B cell (primary cell): ENCODE measurements around the gene ATG7. TPM values are rescaled to one million over a fixed set of nuclear protein-coding genes. Genes with fewer than 3 reads are reported as not detected.

Experiments used
- ATAC-seq: fragments of 200-7000 bp; cut with Tn5 transposase; one replicate; pipeline ENCODE4 v1.10.0; 2021; ENCODE audit warnings: low read depth, mild to moderate bottlenecking, moderate number of reproducible peaks, moderate library complexity
- CTCF ChIA-PET: fragments of 350-600 bp; sonication (Branson Sonifier 250); formaldehyde crosslinking; loops from one replicate; lab custom pipeline; 2021; ENCODE audit warnings: antibody characterized with exemption, inconsistent platforms; lab: Charles Lee
- POLR2A ChIA-PET: fragments of 350-600 bp; sonication (Branson Sonifier 250); formaldehyde crosslinking; loops from one replicate; lab custom pipeline; 2021; ENCODE audit warnings: antibody characterized with exemption; lab: Charles Lee
- DNase-seq: peaks from one replicate; pipeline ENCODE4 v3.0.0; 2013
- H2AFZ ChIP-seq: 2 replicates; pipeline ENCODE4 v1.6.1; 2012; ENCODE audit warnings: mild to moderate bottlenecking, low read depth, low read length; ENCODE audit not compliant: insufficient read depth, poor library complexity, severe bottlenecking
- H3K27ac ChIP-seq, 2 donors: 1 replicate in 1 of 2; 2 replicates in 1 of 2; pipeline ENCODE4 v1.5.1; 2012 to 2013; ENCODE audit warnings: low read length in 2 of 2, mild to moderate bottlenecking in 2 of 2, moderate library complexity in 1 of 2
- H3K27me3 ChIP-seq, 4 experiments: fragments of 200-600 bp in 1 of 4; sonication (generic) in 1 of 4; replicated peaks in 1 of 4; 1 replicate in 2 of 4; 2 replicates in 2 of 4; pipeline versions ENCODE4 v1.6.1 to v1.7.0; 2013 to 2016; ENCODE audit warnings: low read length in 3 of 4, mild to moderate bottlenecking in 2 of 4, mixed read lengths in 1 of 4, moderate library complexity in 1 of 4; ENCODE audit not compliant: insufficient read depth in 4 of 4, control insufficient read depth in 3 of 4; ENCODE audit errors: control extremely low read depth in 1 of 4
- H3K36me3 ChIP-seq, 2 experiments: replicated peaks in 1 of 2; 1 replicate in 1 of 2; 2 replicates in 1 of 2; pipeline versions ENCODE4 v1.6.1 to v1.7.1; 2013; ENCODE audit warnings: low read length in 1 of 2; ENCODE audit not compliant: insufficient read depth in 2 of 2, control insufficient read depth in 1 of 2; ENCODE audit errors: control extremely low read depth in 1 of 2, extremely low read depth in 1 of 2
- H3K4me1 ChIP-seq, 2 donors: fragments of 200-600 bp in 1 of 2; sonication (generic) in 1 of 2; 1 replicate in 1 of 2; 2 replicates in 1 of 2; pipeline versions ENCODE4 v1.5.1 to v1.6.1; 2013 to 2017; ENCODE audit warnings: low read length in 2 of 2; ENCODE audit not compliant: control insufficient read depth in 2 of 2, insufficient read depth in 2 of 2
- H3K4me2 ChIP-seq: replicated peaks from 2 replicates; pipeline ENCODE3; 2012; ENCODE audit warnings: mild to moderate bottlenecking, low read depth, low read length; ENCODE audit not compliant: poor library complexity, severe bottlenecking
- H3K4me3 ChIP-seq, 5 experiments: fragments of 200-600 bp in 1 of 5; sonication (generic) in 1 of 5; 1 replicate in 3 of 5; 2 replicates in 2 of 5; pipeline versions ENCODE4 v1.5.1 to v1.7.0; 2011 to 2016; ENCODE audit warnings: low read length in 4 of 5, mild to moderate bottlenecking in 4 of 5, low read depth in 2 of 5, control low read depth in 1 of 5, moderate library complexity in 1 of 5; ENCODE audit not compliant: insufficient read depth in 1 of 5; ENCODE audit errors: control extremely low read depth in 1 of 5, extremely low read depth in 1 of 5
- H3K79me2 ChIP-seq: fragments of 200-600 bp; sonication (generic); one replicate; pipeline ENCODE4 v1.6.0; 2016; ENCODE audit warnings: low read length; ENCODE audit not compliant: control insufficient read depth, insufficient read depth
- H3K9ac ChIP-seq: fragments of 200-600 bp; sonication (generic); 2 replicates; pipeline ENCODE4 v1.6.1; 2017; ENCODE audit warnings: mild to moderate bottlenecking, low read length, moderate library complexity
- H3K9me3 ChIP-seq, 3 donors: one replicate each; pipeline versions ENCODE4 v1.6.1 to v1.7.1; 2013; ENCODE audit warnings: low read length in 2 of 3; ENCODE audit not compliant: control insufficient read depth in 2 of 3, insufficient read depth in 1 of 3; ENCODE audit errors: control extremely low read depth in 1 of 3
- H4K20me1 ChIP-seq: 2 replicates; pipeline ENCODE4 v1.6.0; 2012; ENCODE audit warnings: mild to moderate bottlenecking, low read length; ENCODE audit not compliant: insufficient read depth, control insufficient read depth, poor library complexity, severe bottlenecking
- H3K27ac Mint-ChIP-seq: one replicate; pipeline ENCODE4 v1.8.0; 2021; ENCODE audit warnings: mixed read lengths
- H3K27me3 Mint-ChIP-seq: one replicate; pipeline ENCODE4 v1.8.0; 2021; ENCODE audit warnings: mixed read lengths
- H3K4me1 Mint-ChIP-seq: one replicate; pipeline ENCODE4 v1.8.0; 2021; ENCODE audit warnings: mixed read lengths
- H3K4me3 Mint-ChIP-seq: one replicate; pipeline ENCODE4 v1.8.0; 2021; ENCODE audit warnings: mixed read lengths
- H3K9me3 Mint-ChIP-seq: one replicate; pipeline ENCODE4 v1.8.0; 2022; ENCODE audit warnings: mixed read lengths; ENCODE audit not compliant: insufficient read depth
- EZH2 ChIP-seq: IDR thresholded peaks from 2 replicates; pipeline ENCODE4 v1.6.1; 2012; ENCODE audit warnings: borderline replicate concordance, low read depth, mild to moderate bottlenecking, moderate library complexity, low read length; ENCODE audit not compliant: insufficient read depth, poor library complexity, severe bottlenecking
- WGBS: methylation state at CpG from one replicate; pipeline ENCODE4 v1.1.5; 2013; ENCODE audit warnings: missing lambda C conversion rate; ENCODE audit not compliant: insufficient coverage; 5-methylcytosine and 5-hydroxymethylcytosine counted together
- intact Hi-C: fragments of 100-400 bp; cut with micrococcal nuclease; formaldehyde crosslinking; loops from one replicate; pipeline ENCODE4 v1.10.0; 2022
- polyA plus RNA-seq: library from polyadenylated mRNA; depleted of rRNA; stranded (reverse); fragments of >200 nt; gene quantifications from 2 replicates; pipeline ENCODE4 v1.2.3, GENCODE V29; 2012
- total RNA-seq, 2 donors: library from RNA; stranded (reverse); fragments of 120-200 nt in 1 of 2; gene quantifications; 1 replicate in 1 of 2; 2 replicates in 1 of 2; pipeline versions ENCODE4 v1.2.3 to v1.2.4, GENCODE V29; 2013 to 2022
- TF ChIP-seq, protein P1 (sequence below): fragments of 200-600 bp; IDR thresholded peaks from one replicate; pipeline ENCODE4 v1.8.0; 2022; ENCODE audit warnings: antibody characterized with exemption, mild to moderate bottlenecking

ATG7 gene
- total and polyA plus RNA-seq, 2 donors (not counting 1 experiment from before 2014, with no cell fraction given), result 13.9 to 66.4 TPM

DNA sequence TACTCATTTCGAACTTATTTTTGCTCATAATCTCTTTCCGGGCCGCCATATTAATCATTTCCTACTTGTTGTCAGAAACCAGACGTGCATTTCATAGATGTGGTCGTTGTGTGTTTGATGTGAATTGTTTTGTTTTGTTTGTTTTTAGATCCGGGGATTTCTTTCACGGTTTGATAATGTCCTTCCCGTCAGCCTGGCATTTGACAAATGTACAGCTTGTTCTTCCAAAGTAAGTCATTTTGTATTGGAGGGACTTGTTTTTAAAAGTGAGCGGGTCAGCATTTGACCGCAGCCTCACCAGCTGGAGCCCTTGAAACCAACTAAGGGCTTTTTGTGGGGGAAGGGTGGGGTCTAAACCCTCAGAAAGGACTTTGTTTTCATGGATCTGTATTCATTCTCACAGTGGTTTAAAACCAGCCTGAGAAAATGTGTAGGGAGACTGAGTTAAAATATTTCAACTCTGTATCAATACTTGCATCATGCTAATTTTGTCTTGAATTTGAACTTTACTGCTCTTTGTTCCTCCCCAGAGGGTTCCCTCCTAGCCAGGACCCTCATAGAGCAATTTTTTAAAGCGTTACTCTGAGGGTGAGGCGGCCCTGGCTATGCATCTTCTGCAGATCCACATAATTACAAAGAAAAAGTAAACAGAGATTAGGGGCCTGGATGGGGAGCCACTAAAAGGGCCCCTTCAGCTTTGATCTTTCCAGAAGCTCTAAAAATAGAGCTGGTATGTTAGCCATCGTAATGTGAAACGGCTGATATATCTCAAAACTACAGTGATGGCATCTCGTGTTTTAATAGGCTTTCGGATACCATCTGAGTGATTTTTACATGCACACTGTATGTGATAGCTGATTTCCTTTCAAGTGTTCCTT is 107.9 kb downstream of the ATG7 start:
- 94% methylated on average over 11 of the region's 16 CpGs for WGBS
- Mint-ChIP-seq H3K4me3 (no peak overlapping the region), H3K9me3 (no peaks in the 10 kb centered on the region), H3K27ac (no peak overlapping the region), H3K27me3 (no peaks in the 10 kb centered on the region), H3K4me1 (no peaks in the 10 kb centered on the region)
- intact Hi-C loops, result loop anchor here (1.0 kb wide), 1 partner anchor 272 kb away; no protein-coding TSS in a partner anchor
- no peaks in the 10 kb centered on the region for H3K27me3 ChIP-seq
- no peaks in the 10 kb centered on the region for H3K4me1 ChIP-seq
- no peaks in the 10 kb centered on the region for H3K9me3 ChIP-seq
- ATAC-seq (no peak), DNase-seq (no peak)
- no peak overlapping the region for H3K27ac ChIP-seq
- H3K9ac ChIP-seq, result no peak overlapping the region
- POLR2A ChIA-PET, result no interaction called here
- H3K4me3 ChIP-seq, result no peak overlapping the region
- CTCF ChIA-PET, result interaction anchor here (0.6 to 4.4 kb wide), 17 partner anchors 9 to 1104 kb away, joined by 3 to 85 read pairs (median 3); partner anchors contain the start of gene TSEN2
- no peak overlapping the region for H2AFZ ChIP-seq
- no peak overlapping the region for H3K4me2 ChIP-seq
- H3K79me2 ChIP-seq, result no peaks in the 10 kb centered on the region
- H4K20me1 ChIP-seq, result no peaks in the 10 kb centered on the region
- TF ChIP-seq, protein P1, sequence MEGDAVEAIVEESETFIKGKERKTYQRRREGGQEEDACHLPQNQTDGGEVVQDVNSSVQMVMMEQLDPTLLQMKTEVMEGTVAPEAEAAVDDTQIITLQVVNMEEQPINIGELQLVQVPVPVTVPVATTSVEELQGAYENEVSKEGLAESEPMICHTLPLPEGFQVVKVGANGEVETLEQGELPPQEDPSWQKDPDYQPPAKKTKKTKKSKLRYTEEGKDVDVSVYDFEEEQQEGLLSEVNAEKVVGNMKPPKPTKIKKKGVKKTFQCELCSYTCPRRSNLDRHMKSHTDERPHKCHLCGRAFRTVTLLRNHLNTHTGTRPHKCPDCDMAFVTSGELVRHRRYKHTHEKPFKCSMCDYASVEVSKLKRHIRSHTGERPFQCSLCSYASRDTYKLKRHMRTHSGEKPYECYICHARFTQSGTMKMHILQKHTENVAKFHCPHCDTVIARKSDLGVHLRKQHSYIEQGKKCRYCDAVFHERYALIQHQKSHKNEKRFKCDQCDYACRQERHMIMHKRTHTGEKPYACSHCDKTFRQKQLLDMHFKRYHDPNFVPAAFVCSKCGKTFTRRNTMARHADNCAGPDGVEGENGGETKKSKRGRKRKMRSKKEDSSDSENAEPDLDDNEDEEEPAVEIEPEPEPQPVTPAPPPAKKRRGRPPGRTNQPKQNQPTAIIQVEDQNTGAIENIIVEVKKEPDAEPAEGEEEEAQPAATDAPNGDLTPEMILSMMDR, result no peak
- no peak for TF ChIP-seq EZH2
- peaks cover 3 to 23% of the 10 kb centered on the region in 2 experiments for H3K36me3 ChIP-seq

DNA sequence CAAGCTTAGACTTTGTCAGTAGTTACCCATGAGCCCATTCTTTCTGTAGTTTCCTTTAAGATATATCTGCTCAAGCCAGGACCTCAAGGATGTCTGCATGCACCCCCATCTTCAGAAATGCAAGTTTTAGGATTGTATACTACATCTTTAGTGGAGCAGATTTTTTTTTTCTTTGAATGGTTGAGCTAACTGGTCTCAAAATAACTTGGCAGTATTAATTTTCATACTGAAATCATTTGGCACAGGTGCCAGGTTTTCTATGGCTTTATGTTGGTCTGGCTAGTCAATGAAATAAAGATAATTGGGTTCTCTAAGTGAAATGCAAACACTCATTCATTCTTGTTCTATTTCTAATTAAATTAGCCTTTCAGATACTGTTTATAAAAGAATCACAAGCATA is 108.9 kb downstream of the ATG7 start:
- no peaks in the 10 kb centered on the region for H3K9me3 Mint-ChIP-seq
- H3K27me3 Mint-ChIP-seq, result no peaks in the 10 kb centered on the region
- DNase-seq (no peak), ATAC-seq (no peak)
- intact Hi-C loops, result no loop called here
- no peak overlapping the region for H3K27ac Mint-ChIP-seq
- Histone ChIP-seq H4K20me1 (no peaks in the 10 kb centered on the region), H3K79me2 (no peaks in the 10 kb centered on the region), H3K9me3 (no peaks in the 10 kb centered on the region), H3K4me1 (no peaks in the 10 kb centered on the region), H3K4me3 (no peak overlapping the region), H3K36me3 (peaks cover 3 to 22% of the 10 kb centered on the region in 2 experiments), H3K27me3 (no peaks in the 10 kb centered on the region), H3K4me2 (no peak overlapping the region), H2AFZ (no peak overlapping the region), H3K9ac (no peak overlapping the region), H3K27ac (no peak overlapping the region)
- POLR2A ChIA-PET, result no interaction called here
- CTCF ChIA-PET, result interaction anchor here (0.6 to 4.4 kb wide), 8 partner anchors 8 to 455 kb away, joined by 3 to 85 read pairs (median 7); no protein-coding TSS in a partner anchor
- no peak for TF ChIP-seq EZH2
- TF ChIP-seq, protein P1, result no peak
- no peaks in the 10 kb centered on the region for H3K4me1 Mint-ChIP-seq
- no peak overlapping the region for H3K4me3 Mint-ChIP-seq
